ENCODE measurements around the gene NDUFB4.

Gene NDUFB4

DNA sequence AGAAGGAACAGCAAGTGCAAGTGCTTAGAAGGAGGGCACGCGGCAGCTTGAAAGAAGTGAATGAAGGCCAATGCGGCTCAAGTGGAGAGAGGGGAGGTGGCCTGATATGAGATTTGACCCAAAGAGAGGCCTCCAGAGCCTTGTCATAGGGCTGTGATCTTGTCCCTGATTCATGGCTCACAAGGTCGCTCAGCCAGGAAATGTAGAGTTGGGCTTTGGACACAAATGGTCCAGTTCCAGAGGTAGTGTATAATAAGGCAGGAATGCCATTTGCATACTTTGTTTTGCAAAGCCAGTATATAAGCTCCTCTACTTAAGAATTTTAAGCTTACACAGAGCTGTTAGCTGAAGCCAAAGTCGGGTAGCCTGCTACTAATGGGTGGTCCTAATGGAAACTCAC, 52.2 kb downstream of the NDUFB4 start:
- DNase-seq, result no peak
- H3K4me3 Mint-ChIP-seq, result no peak overlapping the region
- H3K9me3 Mint-ChIP-seq, result no peaks in the 10 kb centered on the region
- no peaks in the 10 kb centered on the region for H3K36me3 Mint-ChIP-seq (ENCODE audit: low read depth)
- no peak overlapping the region for H3K27ac Mint-ChIP-seq
- TF ChIP-seq, protein P1, sequence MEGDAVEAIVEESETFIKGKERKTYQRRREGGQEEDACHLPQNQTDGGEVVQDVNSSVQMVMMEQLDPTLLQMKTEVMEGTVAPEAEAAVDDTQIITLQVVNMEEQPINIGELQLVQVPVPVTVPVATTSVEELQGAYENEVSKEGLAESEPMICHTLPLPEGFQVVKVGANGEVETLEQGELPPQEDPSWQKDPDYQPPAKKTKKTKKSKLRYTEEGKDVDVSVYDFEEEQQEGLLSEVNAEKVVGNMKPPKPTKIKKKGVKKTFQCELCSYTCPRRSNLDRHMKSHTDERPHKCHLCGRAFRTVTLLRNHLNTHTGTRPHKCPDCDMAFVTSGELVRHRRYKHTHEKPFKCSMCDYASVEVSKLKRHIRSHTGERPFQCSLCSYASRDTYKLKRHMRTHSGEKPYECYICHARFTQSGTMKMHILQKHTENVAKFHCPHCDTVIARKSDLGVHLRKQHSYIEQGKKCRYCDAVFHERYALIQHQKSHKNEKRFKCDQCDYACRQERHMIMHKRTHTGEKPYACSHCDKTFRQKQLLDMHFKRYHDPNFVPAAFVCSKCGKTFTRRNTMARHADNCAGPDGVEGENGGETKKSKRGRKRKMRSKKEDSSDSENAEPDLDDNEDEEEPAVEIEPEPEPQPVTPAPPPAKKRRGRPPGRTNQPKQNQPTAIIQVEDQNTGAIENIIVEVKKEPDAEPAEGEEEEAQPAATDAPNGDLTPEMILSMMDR (IDR thresholded peaks at IDR 0.05), result no peak
- peaks cover 15% of the 10 kb centered on the region for H3K27me3 Mint-ChIP-seq (ENCODE audit: low read depth, poor library complexity)
- H3K4me1 Mint-ChIP-seq, result peaks cover 8% of the 10 kb centered on the region

DNA sequence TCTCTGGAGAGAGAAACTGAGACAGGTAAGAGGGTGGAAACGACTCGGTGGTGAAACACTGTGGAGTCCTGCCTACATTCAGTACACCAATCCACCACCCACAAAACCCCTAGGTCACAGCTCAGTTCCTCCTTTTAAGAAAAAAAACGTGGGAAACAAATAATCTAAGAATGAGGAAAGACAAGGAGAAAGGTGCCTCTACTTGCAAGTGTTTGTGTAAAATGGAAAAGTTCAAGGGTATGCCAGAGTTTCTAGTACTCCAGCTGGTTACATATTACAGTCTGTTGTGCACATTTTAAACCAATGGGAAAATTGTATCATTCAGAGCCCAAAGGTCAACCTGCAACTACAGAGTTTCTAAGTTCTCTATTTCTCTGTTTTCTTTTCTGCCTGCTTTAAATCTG, 53.7 kb downstream of the NDUFB4 start:
- H3K4me1 Mint-ChIP-seq, result peaks cover 2% of the 10 kb centered on the region
- H3K27me3 Mint-ChIP-seq (ENCODE audit: low read depth, poor library complexity), result peaks cover 10% of the 10 kb centered on the region
- no peaks in the 10 kb centered on the region for H3K36me3 Mint-ChIP-seq (ENCODE audit: low read depth)
- H3K27ac Mint-ChIP-seq, result no peak overlapping the region
- DNase-seq, result no peak
- TF ChIP-seq, protein P1 (IDR thresholded peaks at IDR 0.05), result no peak
- H3K9me3 Mint-ChIP-seq, result no peaks in the 10 kb centered on the region
- H3K4me3 Mint-ChIP-seq, result no peak overlapping the region

DNA sequence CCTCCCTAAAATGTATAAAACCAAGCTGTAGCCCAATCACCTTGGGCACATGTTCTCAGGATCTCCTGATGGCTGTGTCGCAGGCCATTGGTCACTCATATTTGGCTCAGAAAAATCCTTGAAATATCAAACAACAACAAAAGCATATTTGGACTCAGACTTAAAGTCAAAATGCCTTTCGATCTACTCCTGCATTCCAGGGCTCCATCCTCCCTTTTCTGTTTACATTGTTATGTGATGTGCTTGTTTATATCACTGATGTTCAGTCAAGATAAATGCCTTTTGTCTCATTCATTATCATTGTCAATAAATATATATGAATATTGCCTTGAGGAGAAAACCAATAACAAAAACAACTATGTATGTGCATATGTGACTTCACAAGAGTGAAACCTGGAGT, 54.2 kb downstream of the NDUFB4 start:
- Mint-ChIP-seq H3K36me3 (ENCODE audit: low read depth) (no peaks in the 10 kb centered on the region), H3K4me3 (no peak overlapping the region), H3K27ac (no peak overlapping the region), H3K4me1 (no peaks in the 10 kb centered on the region), H3K9me3 (no peaks in the 10 kb centered on the region), H3K27me3 (ENCODE audit: low read depth, poor library complexity) (peaks cover 10% of the 10 kb centered on the region)
- DNase-seq, result no peak
- TF ChIP-seq, protein P1 (IDR thresholded peaks at IDR 0.05), result no peak
